Mesenchymal stem cell (in vitro differentiated cells and primary cell): ENCODE data around the gene ISCA1. TPM values are rescaled to one million over a fixed set of nuclear protein-coding genes. Genes with fewer than 3 reads are reported as not detected.

Experiments used
- DNase-seq: peaks from one replicate; pipeline ENCODE4 v3.0.0-alpha.2; 2013
- H2AFZ ChIP-seq: one replicate; pipeline ENCODE4 v1.6.1; 2013; ENCODE audit warnings: low read depth, mild to moderate bottlenecking, control low read depth, inconsistent platforms, low read length, moderate library complexity
- H2AK5ac ChIP-seq: 2 replicates; pipeline ENCODE4 v1.6.1; 2013; ENCODE audit warnings: low read length, moderate library complexity, mild to moderate bottlenecking, inconsistent platforms; ENCODE audit not compliant: severe bottlenecking
- H2BK120ac ChIP-seq: one replicate; pipeline ENCODE4 v1.6.1; 2013; ENCODE audit warnings: low read depth, mild to moderate bottlenecking, inconsistent platforms, low read length, moderate library complexity
- H2BK12ac ChIP-seq, 2 experiments: one replicate each; pipeline ENCODE4 v1.6.1; 2013; ENCODE audit warnings: inconsistent platforms in 2 of 2, low read length in 2 of 2, mild to moderate bottlenecking in 2 of 2, moderate library complexity in 2 of 2, control low read depth in 1 of 2
- H2BK15ac ChIP-seq: one replicate; pipeline ENCODE4 v1.6.1; 2013; ENCODE audit warnings: mild to moderate bottlenecking, low read depth, inconsistent platforms; ENCODE audit not compliant: poor library complexity, severe bottlenecking
- H2BK5ac ChIP-seq: 2 replicates; pipeline ENCODE4 v1.6.1; 2013; ENCODE audit warnings: low read depth, mild to moderate bottlenecking, low read length, control low read depth, inconsistent platforms; ENCODE audit not compliant: poor library complexity, severe bottlenecking
- H3K14ac ChIP-seq, 2 experiments: one replicate each; pipeline ENCODE4 v1.6.1; 2013; ENCODE audit warnings: inconsistent platforms in 2 of 2, low read length in 2 of 2, control low read depth in 1 of 2, mild to moderate bottlenecking in 1 of 2, moderate library complexity in 1 of 2
- H3K18ac ChIP-seq, 2 experiments: one replicate each; pipeline ENCODE4 v1.6.1; 2013; ENCODE audit warnings: inconsistent platforms in 2 of 2, low read length in 2 of 2, control low read depth in 1 of 2, low read depth in 1 of 2, mild to moderate bottlenecking in 1 of 2
- H3K23ac ChIP-seq, 2 experiments: one replicate each; pipeline ENCODE4 v1.6.1; 2013; ENCODE audit warnings: inconsistent platforms in 2 of 2, low read length in 2 of 2, mild to moderate bottlenecking in 2 of 2, moderate library complexity in 2 of 2, control low read depth in 1 of 2
- H3K27ac ChIP-seq: 2 replicates; pipeline ENCODE4 v1.5.1; 2013; ENCODE audit warnings: mild to moderate bottlenecking, moderate library complexity, low read length, control low read depth, inconsistent platforms; ENCODE audit not compliant: poor library complexity, severe bottlenecking
- H3K27me3 ChIP-seq, 2 experiments: 2 replicates each; pipeline versions ENCODE4 v1.6.1 to v1.7.0; 2013; ENCODE audit warnings: low read length in 2 of 2, mild to moderate bottlenecking in 2 of 2, moderate library complexity in 2 of 2, control low read depth in 1 of 2, inconsistent platforms in 1 of 2; ENCODE audit not compliant: control insufficient read depth in 1 of 2, insufficient read depth in 1 of 2
- H3K36me3 ChIP-seq, 2 experiments: 2 replicates each; pipeline versions ENCODE4 v1.6.1 to v1.7.0; 2013; ENCODE audit warnings: low read length in 2 of 2, control low read depth in 1 of 2, inconsistent platforms in 1 of 2, low read depth in 1 of 2, mild to moderate bottlenecking in 1 of 2; ENCODE audit not compliant: insufficient read depth in 2 of 2, control insufficient read depth in 1 of 2
- H3K4ac ChIP-seq, 2 experiments: one replicate each; pipeline ENCODE4 v1.6.1; 2013; ENCODE audit warnings: inconsistent platforms in 2 of 2, low read length in 2 of 2, mild to moderate bottlenecking in 2 of 2, moderate library complexity in 2 of 2, control low read depth in 1 of 2, low read depth in 1 of 2
- H3K4me1 ChIP-seq: 2 replicates; pipeline ENCODE4 v1.6.1; 2013; ENCODE audit warnings: low read depth, low read length, control low read depth; ENCODE audit not compliant: control insufficient read depth, insufficient read depth
- H3K4me2 ChIP-seq: 2 replicates; pipeline ENCODE4 v1.6.1; 2013; ENCODE audit warnings: low read length, mild to moderate bottlenecking, inconsistent platforms; ENCODE audit not compliant: poor library complexity, severe bottlenecking
- H3K4me3 ChIP-seq, 2 experiments: 2 replicates each; pipeline versions ENCODE4 v1.5.1 to v1.7.0; 2013; ENCODE audit warnings: low read length in 2 of 2, mild to moderate bottlenecking in 2 of 2, control low read depth in 1 of 2, low read depth in 1 of 2; ENCODE audit not compliant: insufficient read depth in 1 of 2
- H3K79me1 ChIP-seq: replicated peaks from 2 replicates; pipeline ENCODE4 v1.6.1; 2013; ENCODE audit warnings: mild to moderate bottlenecking, control low read depth, low read length, inconsistent platforms; ENCODE audit not compliant: poor library complexity, severe bottlenecking
- H3K9ac ChIP-seq: 2 replicates; pipeline ENCODE4 v1.7.0; 2013; ENCODE audit warnings: mild to moderate bottlenecking, low read length, moderate library complexity
- H3K9me3 ChIP-seq: 2 replicates; pipeline ENCODE4 v1.7.0; 2013; ENCODE audit warnings: mild to moderate bottlenecking, low read length; ENCODE audit not compliant: control insufficient read depth
- H4K8ac ChIP-seq: one replicate; pipeline ENCODE4 v1.6.1; 2013; ENCODE audit warnings: inconsistent platforms, mild to moderate bottlenecking, low read length, moderate library complexity
- H4K91ac ChIP-seq: one replicate; pipeline ENCODE4 v1.6.1; 2013; ENCODE audit warnings: mild to moderate bottlenecking, low read length, inconsistent platforms
- WGBS: methylation state at CpG from one replicate; pipeline ENCODE4 v1.1.7; 2013; ENCODE audit warnings: mixed read lengths; 5-methylcytosine and 5-hydroxymethylcytosine counted together
- polyA plus RNA-seq, 2 experiments: library from polyadenylated mRNA; stranded (reverse); fragments of 200-250 nt; gene quantifications; one replicate each; pipeline ENCODE4 v1.2.3, GENCODE V29; 2013

Gene ISCA1
- 26.2 TPM for polyA plus RNA-seq (2013, experiment 1 of 2)
- 26.2 TPM for polyA plus RNA-seq (2013, experiment 2 of 2)

- Histone ChIP-seq H2BK15ac (peak within 1 kb of the TSS; percentile 26), H3K27me3 (no peaks in the 10 kb centered on the region), H3K18ac (peak within 1 kb of the TSS; percentile 81 to 93), H3K4me3 (peak within 1 kb of the TSS; percentile 84 to 97), H4K8ac (peak within 1 kb of the TSS; percentile 89), H2BK5ac (peak within 1 kb of the TSS; percentile 24), H3K14ac (peak within 1 kb of the TSS in 1 of 2 experiments; percentile 82), H3K23ac (peak within 1 kb of the TSS in 1 of 2 experiments; percentile 39), H3K4ac (peak within 1 kb of the TSS; percentile 83 to 88), H3K27ac (peak within 1 kb of the TSS; percentile 45), H2BK120ac (peak within 1 kb of the TSS; percentile 62), H2AFZ (peak within 1 kb of the TSS; percentile 87), H2AK5ac (no peak within 1 kb of the TSS), H3K79me1 (peaks cover 7% of the 10 kb centered on the region), H3K4me1 (peaks cover 8% of the 10 kb centered on the region), H3K4me2 (peak within 1 kb of the TSS; percentile 94), H3K9ac (peak within 1 kb of the TSS; percentile 98), H3K9me3 (no peaks in the 10 kb centered on the region), H2BK12ac (peak within 1 kb of the TSS in 1 of 2 experiments; percentile 73), H4K91ac (peak within 1 kb of the TSS; percentile 87), H3K36me3 (peaks cover 0 to 30% of the 10 kb centered on the region in 2 experiments)
- DNase-seq = peak; percentile 95
- WGBS = under 1% methylated on average over 83 of the region's 101 CpGs
These were observed at the start of gene ISCA1 for GRCh38 chr9:86282077-86282978. Gene ISCA1, minus strand, starts transcription at chr9:86282538. Its CDS starts 80 bp downstream, at chr9:86282458.

DNA sequence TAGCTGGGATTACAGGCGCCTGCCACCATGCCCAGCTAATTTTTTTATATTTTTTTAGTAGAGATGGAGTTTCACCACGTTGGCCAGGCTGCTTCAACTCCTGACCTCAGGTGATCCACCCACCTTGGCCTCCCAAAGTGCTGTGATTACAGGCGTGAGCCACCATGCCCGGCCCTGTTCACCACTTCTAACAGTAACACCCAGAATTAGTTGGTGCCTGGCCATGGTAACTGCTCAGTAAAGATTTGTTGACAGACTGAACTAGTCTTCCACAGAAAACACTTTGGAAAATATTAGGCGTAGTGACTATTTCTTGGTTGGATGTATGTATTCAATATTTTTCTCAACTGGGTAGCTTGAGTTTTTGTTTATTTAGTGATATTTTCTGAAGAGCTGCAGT lies 47.8 kb upstream of the ISCA1 start:
- no peak overlapping the region for H3K27ac ChIP-seq
- no peaks in the 10 kb centered on the region for H3K9me3 ChIP-seq
- no peak overlapping the region for H3K9ac ChIP-seq
- no peak overlapping the region for H2BK15ac ChIP-seq
- H3K18ac ChIP-seq = no peak overlapping the region
- H3K23ac ChIP-seq = no peak overlapping the region
- peaks cover 5 to 96% of the 10 kb centered on the region in 2 experiments for H3K36me3 ChIP-seq
- no peak overlapping the region for H3K4ac ChIP-seq
- no peak overlapping the region for H4K8ac ChIP-seq
- H3K14ac ChIP-seq = no peak overlapping the region
- no peak overlapping the region for H2AK5ac ChIP-seq
- H2BK12ac ChIP-seq = no peak overlapping the region
- no peak overlapping the region for H2BK5ac ChIP-seq
- 100% methylated on average over 4 of the region's 5 CpGs for WGBS
- H3K27me3 ChIP-seq = no peaks in the 10 kb centered on the region
- no peak overlapping the region for H4K91ac ChIP-seq
- no peak overlapping the region for H2BK120ac ChIP-seq
- peaks cover 19% of the 10 kb centered on the region for H3K79me1 ChIP-seq
- DNase-seq = no peak
- H3K4me1 ChIP-seq = peaks cover 1% of the 10 kb centered on the region
- H3K4me3 ChIP-seq = no peak overlapping the region
- no peak overlapping the region for H3K4me2 ChIP-seq
- H2AFZ ChIP-seq = no peak overlapping the region

DNA sequence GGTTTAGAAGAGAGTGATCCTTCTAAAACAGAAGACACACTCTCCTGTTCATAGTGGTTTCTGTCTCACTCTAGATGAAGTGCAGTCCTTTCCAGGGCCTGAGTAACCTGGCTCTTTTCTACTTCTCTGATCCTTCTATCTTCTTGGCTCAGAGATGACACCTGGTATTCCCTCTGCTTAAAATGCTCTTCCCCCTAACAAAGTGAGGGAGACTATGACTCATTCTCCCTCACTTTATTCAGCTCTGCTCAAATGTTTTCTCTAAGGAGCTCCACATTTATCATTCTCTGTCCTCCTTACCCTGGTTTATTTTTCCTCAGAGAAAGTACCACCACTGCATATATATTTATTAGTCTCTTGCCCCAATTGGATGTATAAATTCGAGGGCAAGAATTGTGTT lies 47.3 kb upstream of the ISCA1 start:
- H3K36me3 ChIP-seq = peaks cover 5 to 96% of the 10 kb centered on the region in 2 experiments
- no peak overlapping the region for H3K4ac ChIP-seq
- no peak overlapping the region for H3K9ac ChIP-seq
- H3K79me1 ChIP-seq = peaks cover 19% of the 10 kb centered on the region
- peaks cover 1% of the 10 kb centered on the region for H3K4me1 ChIP-seq
- H2BK5ac ChIP-seq = no peak overlapping the region
- H3K9me3 ChIP-seq = no peaks in the 10 kb centered on the region
- WGBS = 90% methylated on average over 1 of the region's 1 CpG
- H2BK12ac ChIP-seq = no peak overlapping the region
- no peak overlapping the region for H2BK15ac ChIP-seq
- H2BK120ac ChIP-seq = no peak overlapping the region
- DNase-seq = no peak
- no peaks in the 10 kb centered on the region for H3K27me3 ChIP-seq
- no peak overlapping the region for H3K18ac ChIP-seq
- H4K8ac ChIP-seq = no peak overlapping the region
- no peak overlapping the region for H4K91ac ChIP-seq
- no peak overlapping the region for H2AFZ ChIP-seq
- no peak overlapping the region for H3K27ac ChIP-seq
- H3K23ac ChIP-seq = no peak overlapping the region
- H3K4me3 ChIP-seq = no peak overlapping the region
- H2AK5ac ChIP-seq = no peak overlapping the region
- H3K4me2 ChIP-seq = no peak overlapping the region
- no peak overlapping the region for H3K14ac ChIP-seq

DNA sequence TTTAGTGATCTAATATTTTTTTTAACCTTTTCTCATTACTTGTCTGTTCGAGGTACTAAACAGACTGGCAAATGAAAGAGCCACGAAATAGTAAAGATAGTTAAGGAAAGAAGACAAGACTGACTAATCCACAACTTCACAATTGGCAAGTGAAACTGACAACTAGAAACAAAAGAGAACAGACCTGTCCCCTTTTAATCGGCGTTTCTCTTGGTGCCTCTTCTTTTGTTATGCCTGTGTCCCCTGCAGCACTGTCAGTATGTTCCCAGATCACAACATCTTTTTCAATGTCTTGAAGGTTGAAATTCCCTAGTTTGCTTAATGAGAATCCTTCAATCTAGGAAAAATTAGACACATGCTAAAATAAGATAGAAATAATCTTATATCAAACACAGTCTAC lies 45.8 kb upstream of the ISCA1 start:
- Histone ChIP-seq H3K4me3 (no peak overlapping the region), H2BK120ac (no peak overlapping the region), H3K79me1 (peaks cover 18% of the 10 kb centered on the region), H3K36me3 (peaks cover 9 to 96% of the 10 kb centered on the region in 2 experiments), H3K23ac (no peak overlapping the region), H2BK12ac (no peak overlapping the region), H3K27ac (no peak overlapping the region), H3K27me3 (no peaks in the 10 kb centered on the region), H4K8ac (no peak overlapping the region), H2AK5ac (no peak overlapping the region), H3K18ac (no peak overlapping the region), H2AFZ (no peak overlapping the region), H4K91ac (no peak overlapping the region), H3K14ac (no peak overlapping the region), H3K4me2 (no peak overlapping the region), H3K4ac (no peak overlapping the region), H2BK15ac (no peak overlapping the region), H3K9me3 (no peaks in the 10 kb centered on the region), H3K4me1 (peaks cover 1% of the 10 kb centered on the region), H3K9ac (no peak overlapping the region), H2BK5ac (no peak overlapping the region)
- DNase-seq = no peak
- 58% methylated on average over 4 of the region's 4 CpGs for WGBS
